NOMO-1 treated with dmso at 0.1 percent for 144 hours (cell line): ENCODE measurements around the gene CEP20.

ENCODE experiments used
- DNase-seq: peaks from one replicate; lab custom pipeline; 2025; ENCODE audit not compliant: unreplicated experiment; lab: John Stamatoyannopoulos, UW

CEP20 gene

GRCh38 chr16:15898654-15899053 is 10.3 kb upstream of the CEP20 start:
- DNase-seq = no peak

GRCh38 chr16:15897834-15898254 is 9.4 kb upstream of the CEP20 start:
- DNase-seq = peak; percentile 25

GRCh38 chr16:15897121-15897780 is 8.8 kb upstream of the CEP20 start:
- no peak for DNase-seq

- DNase-seq = no peak
Measured at GRCh38 chr16:15894571-15895374, 6.4 kb upstream of the CEP20 start.

GRCh38 chr16:15891508-15891907 is 3.1 kb upstream of the CEP20 start:
- DNase-seq = no peak

- DNase-seq = no peak
Measured at GRCh38 chr16:15887283-15887682, 1.1 kb downstream of the CEP20 start.

- DNase-seq = no peak
Measured at GRCh38 chr16:15886078-15886477, 2.3 kb downstream of the CEP20 start.

GRCh38 chr16:15885560-15886001 is 2.8 kb downstream of the CEP20 start:
- DNase-seq = no peak

- DNase-seq = no peak
Measured at GRCh38 chr16:15882563-15882962, 5.8 kb downstream of the CEP20 start.

- DNase-seq = no peak
Measured at GRCh38 chr16:15881794-15882379, 6.5 kb downstream of the CEP20 start.

- DNase-seq = no peak
Measured at GRCh38 chr16:15880434-15881308, 7.7 kb downstream of the CEP20 start.

GRCh38 chr16:15879255-15879811 is 9.1 kb downstream of the CEP20 start:
- no peak for DNase-seq

GRCh38 chr16:15876503-15876902 is 11.9 kb downstream of the CEP20 start:
- DNase-seq = no peak

GRCh38 chr16:15874745-15875314 is 13.6 kb downstream of the CEP20 start:
- no peak for DNase-seq

GRCh38 chr16:15873737-15874136 is 14.7 kb downstream of the CEP20 start:
- no peak for DNase-seq

- no peak for DNase-seq
Measured at GRCh38 chr16:15873301-15873700, 15.1 kb downstream of the CEP20 start.

GRCh38 chr16:15870011-15870410 is 18.4 kb downstream of the CEP20 start:
- DNase-seq = no peak

- DNase-seq = no peak
Measured at GRCh38 chr16:15866451-15866850, 22.0 kb downstream of the CEP20 start.

- no peak for DNase-seq
Measured at GRCh38 chr16:15865742-15866141, 22.7 kb downstream of the CEP20 start.

GRCh38 chr16:15864939-15865338 is 23.5 kb downstream of the CEP20 start:
- DNase-seq = no peak
